Right lobe of liver (tissue), 6 donors: Measurements from ENCODE around the gene CD8A. TPM values are rescaled to one million over a fixed set of nuclear protein-coding genes. Genes with fewer than 3 reads are reported as not detected.
"Not testable (repeated sequence)": the region's sequence is repeated elsewhere in the genome, so short reads cannot be mapped to it uniquely, and the experiment has no call there.

ENCODE experiments used
- ATAC-seq, 4 donors: fragments of 200-7000 bp; cut with Tn5 transposase; one replicate each; pipeline ENCODE4 v1.9.1; 2020; ENCODE audit warnings: mild to moderate bottlenecking in 4 of 4, moderate library complexity in 4 of 4
- DNase-seq, 3 donors: peaks; one replicate each; pipeline ENCODE4 v3.0.0-alpha.2; 2020
- H3K27ac ChIP-seq, 3 donors: fragments of 200-600 bp; one replicate each; pipeline ENCODE4 v1.8.0; 2022
- H3K27me3 ChIP-seq, 2 donors: fragments of 200-600 bp; one replicate each; pipeline ENCODE4 v1.8.0; 2022
- H3K36me3 ChIP-seq, 4 donors: fragments of 200-600 bp; sonication (generic) in 1 of 4; one replicate each; pipeline versions ENCODE4 v1.5.1 to v1.8.0; 2017 to 2022; ENCODE audit warnings: control low read depth in 1 of 4
- H3K4me1 ChIP-seq, 4 donors: fragments of 200-600 bp; sonication (generic) in 1 of 4; one replicate each; pipeline versions ENCODE4 v1.5.1 to v1.8.0; 2017 to 2022; ENCODE audit warnings: control low read depth in 1 of 4
- H3K4me3 ChIP-seq, 3 donors: fragments of 200-600 bp; one replicate each; pipeline ENCODE4 v1.8.0; 2022
- H3K9me3 ChIP-seq, 4 donors: fragments of 200-600 bp; sonication (generic) in 1 of 4; one replicate each; pipeline versions ENCODE4 v1.5.1 to v1.8.0; 2017 to 2022; ENCODE audit warnings: control low read depth in 1 of 4
- POLR2A ChIP-seq: fragments of 450-650 bp; IDR thresholded peaks from one replicate; pipeline ENCODE4 v1.6.1; 2017; ENCODE audit warnings: antibody characterized with exemption, mild to moderate bottlenecking
- WGBS: methylation state at CpG from one replicate; pipeline ENCODE4 v1.1.6; 2018; ENCODE audit warnings: low coverage, low lambda C conversion rate; ENCODE audit not compliant: insufficient coverage; ENCODE audit errors: missing lambda C conversion rate; 5-methylcytosine and 5-hydroxymethylcytosine counted together
- intact Hi-C, 2 donors: fragments of 100-400 bp; cut with DNase I; formaldehyde crosslinking; loops; one replicate each; pipeline versions ENCODE4 v1.11.2 to v1.14.1; 2022
- long read RNA-seq: library from polyadenylated mRNA; unstranded; transcript quantifications from one replicate; pipeline ENCODE4 v2.0.0, GENCODE V29; 2019
- total RNA-seq, 6 experiments: library from RNA; depleted of rRNA in 2 of 6; stranded (reverse); fragments of >200 nt in 2 of 6; fragmentation: NEBNext Ultra II Directional in 3 of 6; extraction: Animal tissue kit (Norgen Biotek cat#: 25700) in 3 of 6; gene quantifications; one replicate each; pipeline versions ENCODE4 v1.1.0 to v1.2.4, GENCODE V29; 2016 to 2023
- TF ChIP-seq, protein P1 (sequence below), 4 donors: fragments of 200-600 bp in 3 of 4; fragments of 450-650 bp in 1 of 4; IDR thresholded peaks; one replicate each; pipeline versions ENCODE4 v1.5.1 to v1.8.0; 2016 to 2022; ENCODE audit warnings: antibody characterized with exemption in 4 of 4, mild to moderate bottlenecking in 2 of 4
- donor health status: DM: no; HTN: yes; CAD: no.
- donor health status: DM: no; HTN: no; CAD: no.
- donor health status: DM: no; HTN: no; CAD: no.
- donor health status: DM: no; HTN: yes; CAD: no.
- donor health status: DM: no; HTN: yes; CAD: no.

The CD8A gene
- total RNA-seq, result 1 to 10 TPM in 1 of 6 experiments, under 1 TPM in 5; 0.26 to 1.1 (median 0.61) TPM
- long read RNA-seq, partial matches to known transcripts, result 0 of 1 reads
- long read RNA-seq, other reads (novel, unspliced or antisense), result 0 of 1 reads

DNA sequence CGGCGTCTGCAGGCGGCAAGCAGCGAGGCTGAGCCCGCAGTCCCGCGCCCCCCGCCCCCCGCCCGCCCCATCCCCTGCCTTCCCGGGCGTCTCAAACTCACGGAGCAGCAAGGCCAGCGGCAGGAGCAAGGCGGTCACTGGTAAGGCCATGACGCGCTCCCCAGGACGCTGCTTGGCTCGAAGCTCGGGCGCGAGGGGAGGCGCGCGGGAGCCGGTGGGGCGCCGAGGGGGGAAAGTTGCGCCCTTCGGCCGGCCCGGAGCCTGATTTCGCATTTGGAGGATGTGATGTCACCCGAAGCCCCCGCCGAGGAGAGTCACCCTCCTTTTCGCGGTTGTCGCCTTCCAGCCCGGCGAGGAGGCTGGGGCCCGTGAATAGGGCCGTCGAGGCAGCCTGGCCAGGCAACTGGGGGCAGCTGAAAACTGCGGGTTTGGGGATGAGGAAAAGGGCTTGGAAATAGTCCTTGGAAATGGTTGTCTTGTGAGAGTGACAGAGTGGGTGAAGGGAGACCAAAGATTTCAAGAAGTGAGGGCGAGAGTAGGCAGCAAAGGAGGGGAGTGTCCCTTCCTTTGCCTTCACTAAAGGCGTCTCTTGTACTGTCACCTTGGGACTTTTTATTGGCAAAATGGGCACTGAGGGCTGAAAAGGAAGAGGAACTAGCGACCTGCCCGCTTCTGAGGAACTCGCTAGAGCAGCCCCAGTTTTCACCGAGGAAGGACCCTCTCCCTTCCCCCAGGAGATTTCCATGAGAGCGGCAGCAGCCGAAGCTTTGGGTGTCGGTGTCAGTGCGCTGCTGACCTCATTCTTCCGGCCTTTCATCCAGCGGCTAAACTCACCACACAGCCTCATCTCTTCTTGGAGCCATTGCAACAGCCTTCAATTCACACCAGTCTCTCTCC is at the start of gene CD8A:
Gene CD8A, minus strand, starts transcription at position 238 of the 897 bp plus-strand sequence. Its CDS starts 88 bp downstream, at position 150.
- Histone ChIP-seq H3K27ac (no peak within 1 kb of the TSS), H3K27me3 (peaks cover 0 to 24% of the 10 kb centered on the region in 2 donors), H3K36me3 (no peaks in the 10 kb centered on the region), H3K4me3 (peak within 1 kb of the TSS in 1 of 3 donors; percentile 24), H3K4me1 (peaks cover 0 to 26% (median 0%) of the 10 kb centered on the region in 4 donors), H3K9me3 (no peaks in the 10 kb centered on the region)
- ATAC-seq (peak in 3 of 4 donors; percentile 27 to 43 (median 29)), DNase-seq (no peak)
- 4% methylated on average over 27 of the region's 57 CpGs for WGBS
- intact Hi-C loops, result no loop called here
- no peak for TF ChIP-seq POLR2A
- TF ChIP-seq, protein P1, sequence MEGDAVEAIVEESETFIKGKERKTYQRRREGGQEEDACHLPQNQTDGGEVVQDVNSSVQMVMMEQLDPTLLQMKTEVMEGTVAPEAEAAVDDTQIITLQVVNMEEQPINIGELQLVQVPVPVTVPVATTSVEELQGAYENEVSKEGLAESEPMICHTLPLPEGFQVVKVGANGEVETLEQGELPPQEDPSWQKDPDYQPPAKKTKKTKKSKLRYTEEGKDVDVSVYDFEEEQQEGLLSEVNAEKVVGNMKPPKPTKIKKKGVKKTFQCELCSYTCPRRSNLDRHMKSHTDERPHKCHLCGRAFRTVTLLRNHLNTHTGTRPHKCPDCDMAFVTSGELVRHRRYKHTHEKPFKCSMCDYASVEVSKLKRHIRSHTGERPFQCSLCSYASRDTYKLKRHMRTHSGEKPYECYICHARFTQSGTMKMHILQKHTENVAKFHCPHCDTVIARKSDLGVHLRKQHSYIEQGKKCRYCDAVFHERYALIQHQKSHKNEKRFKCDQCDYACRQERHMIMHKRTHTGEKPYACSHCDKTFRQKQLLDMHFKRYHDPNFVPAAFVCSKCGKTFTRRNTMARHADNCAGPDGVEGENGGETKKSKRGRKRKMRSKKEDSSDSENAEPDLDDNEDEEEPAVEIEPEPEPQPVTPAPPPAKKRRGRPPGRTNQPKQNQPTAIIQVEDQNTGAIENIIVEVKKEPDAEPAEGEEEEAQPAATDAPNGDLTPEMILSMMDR (IDR thresholded peaks at IDR 0.05), result no peak

DNA sequence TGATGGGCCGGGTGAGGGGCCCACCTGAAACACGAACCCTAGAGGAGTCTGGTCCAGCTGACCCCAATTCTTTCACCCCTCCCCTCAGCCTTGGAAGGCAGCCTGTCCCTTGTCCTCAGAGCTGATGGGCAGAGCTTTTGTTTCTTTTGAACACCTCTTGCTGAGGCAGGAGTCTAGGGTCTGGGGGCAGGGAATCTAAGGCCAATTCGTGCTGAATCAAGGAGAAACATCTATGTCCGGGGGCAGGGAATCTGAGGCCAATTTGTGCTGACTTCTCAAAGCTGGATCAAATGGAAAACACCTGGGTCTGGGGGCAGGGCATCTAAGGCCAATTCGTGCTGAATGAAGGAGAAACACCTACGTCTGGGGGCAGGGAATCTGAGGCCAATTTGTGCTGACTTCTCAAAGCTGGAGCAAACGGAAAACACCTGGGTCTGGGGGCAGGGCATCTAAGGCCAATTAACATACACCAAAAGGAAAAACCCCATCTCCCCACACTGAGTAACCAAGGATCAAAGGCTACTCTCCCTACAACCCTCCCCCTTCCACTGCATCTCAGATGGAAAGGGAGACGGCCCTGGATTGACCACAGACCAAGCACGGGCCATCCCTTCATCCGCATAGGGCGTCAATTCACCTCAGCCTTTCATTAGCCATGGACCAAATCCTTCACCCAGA is 49.3 kb upstream of the CD8A start:
- intact Hi-C loops, H3K27me3 ChIP-seq, H3K4me1 ChIP-seq, H3K9me3 ChIP-seq, ATAC-seq, H3K27ac ChIP-seq, H3K4me3 ChIP-seq, H3K36me3 ChIP-seq, DNase-seq: not testable (repeated sequence)
- 50% methylated on average over 2 of the region's 11 CpGs for WGBS

DNA sequence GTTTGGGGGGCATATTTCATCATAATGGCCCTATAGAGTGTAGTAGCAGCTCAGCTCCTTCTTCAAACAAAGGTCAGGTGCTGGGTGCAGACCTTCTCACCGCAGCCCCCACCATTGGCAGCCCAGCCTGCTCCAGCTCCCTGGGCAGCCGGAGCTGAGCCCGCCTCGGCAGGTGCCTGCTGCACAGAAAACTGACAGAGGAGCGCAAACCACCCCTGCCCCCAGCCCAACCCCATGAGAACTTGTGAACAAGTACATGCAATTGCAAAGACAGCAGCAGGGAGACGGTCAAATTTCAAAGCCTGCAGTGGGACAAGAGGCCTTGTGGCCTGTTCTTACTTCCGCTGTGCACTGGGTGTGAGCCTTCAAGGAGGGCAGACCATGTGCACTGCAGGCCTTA is 48.7 kb upstream of the CD8A start:
- H3K27me3 ChIP-seq, ATAC-seq, H3K27ac ChIP-seq, H3K36me3 ChIP-seq, intact Hi-C loops, H3K4me1 ChIP-seq, DNase-seq, H3K4me3 ChIP-seq, H3K9me3 ChIP-seq: not testable (repeated sequence)
- no CpG with 5 or more reads among the region's 7 CpGs for WGBS

DNA sequence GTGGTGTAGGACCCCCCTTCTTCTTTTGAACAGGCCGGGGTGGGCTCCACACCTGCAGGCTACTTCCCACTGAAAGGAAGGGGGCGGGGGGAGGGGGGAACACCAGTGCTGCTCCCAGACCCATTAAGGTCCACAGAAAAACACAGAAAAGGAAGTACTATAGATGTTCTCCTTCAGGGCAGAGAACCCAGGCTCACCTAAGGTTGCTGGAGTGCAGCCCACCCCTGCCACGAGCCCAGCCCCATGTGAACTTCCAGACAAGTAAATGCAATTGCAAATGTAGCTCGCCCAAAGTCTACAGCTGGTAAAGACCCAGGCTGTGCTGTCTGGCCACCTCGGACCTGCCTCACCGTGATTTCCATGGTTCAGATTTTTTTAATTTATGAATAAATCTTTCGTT is 47.0 kb upstream of the CD8A start:
- WGBS, result 50% methylated on average over 4 of the region's 7 CpGs
- H3K36me3 ChIP-seq, H3K4me1 ChIP-seq, H3K27ac ChIP-seq, H3K27me3 ChIP-seq, intact Hi-C loops, H3K9me3 ChIP-seq, ATAC-seq, DNase-seq, H3K4me3 ChIP-seq: not testable (repeated sequence)

DNA sequence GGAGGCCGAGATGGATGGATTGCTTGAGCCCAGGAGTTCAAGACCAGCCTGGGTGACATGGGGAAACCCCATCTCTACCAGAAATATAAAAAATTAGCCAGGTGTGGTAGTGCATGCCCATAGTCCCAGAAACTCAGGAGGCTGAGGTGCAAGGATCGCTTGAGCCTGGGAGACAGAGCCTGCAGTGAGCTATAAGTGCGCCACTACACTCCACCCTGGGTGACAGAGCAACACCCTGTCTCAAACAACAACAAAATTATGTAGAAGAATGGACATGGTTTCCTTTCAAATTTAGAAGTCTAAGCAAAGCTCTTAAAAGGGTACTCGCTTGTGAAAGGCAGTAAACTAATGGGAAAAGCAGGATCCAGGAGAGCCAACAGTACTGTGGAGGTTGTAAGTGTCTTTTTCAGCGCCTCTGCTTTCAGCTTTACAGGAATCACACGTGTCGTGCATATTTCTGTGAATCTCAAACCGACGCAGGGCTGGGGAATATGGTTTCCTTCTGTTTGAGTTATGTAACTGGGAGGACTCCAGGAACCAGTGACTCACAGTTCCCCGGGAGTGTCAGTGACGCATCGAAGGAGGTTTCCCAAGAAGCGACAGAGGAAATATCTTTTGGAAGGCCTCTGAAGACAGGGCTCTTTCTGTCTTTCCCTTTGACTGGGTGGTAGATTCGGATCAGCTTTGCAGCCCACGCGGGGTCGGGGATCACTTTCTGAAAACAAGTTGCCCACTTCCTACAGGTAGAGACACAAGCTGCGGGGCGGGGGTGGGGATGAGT is 46.4 kb upstream of the CD8A start:
- ATAC-seq, result peak; percentile 65 to 91 (median 70)
- H3K36me3 ChIP-seq, H3K27ac ChIP-seq, DNase-seq, H3K4me3 ChIP-seq, H3K27me3 ChIP-seq, H3K4me1 ChIP-seq, intact Hi-C loops, H3K9me3 ChIP-seq: not testable (repeated sequence)
- WGBS, result 36% methylated on average over 10 of the region's 19 CpGs

DNA sequence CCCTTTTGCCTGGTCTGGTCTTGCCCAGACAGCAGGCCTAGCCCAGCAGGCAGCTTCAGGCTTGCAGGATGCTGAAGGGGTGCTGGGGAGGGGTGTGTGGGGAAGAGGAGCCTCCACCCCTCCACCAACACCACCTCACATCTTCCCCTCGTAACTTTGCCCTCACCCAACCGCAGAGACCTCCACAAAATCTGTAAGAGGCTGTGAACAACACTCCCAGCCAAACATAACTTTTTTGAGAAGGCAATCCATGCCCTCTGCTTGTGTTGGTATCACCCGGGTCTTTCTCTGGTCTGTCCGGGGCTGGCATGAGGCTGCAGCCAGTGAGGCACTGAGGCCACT is 44.8 kb upstream of the CD8A start:
- DNase-seq, H3K4me1 ChIP-seq, H3K27ac ChIP-seq, H3K27me3 ChIP-seq, ATAC-seq, intact Hi-C loops, H3K9me3 ChIP-seq, H3K36me3 ChIP-seq, H3K4me3 ChIP-seq: not testable (repeated sequence)
- no CpG with 5 or more reads among the region's 4 CpGs for whole genome bisulfite sequencing
